GM18868 (cell line): Measurements from ENCODE around the gene IPPK.

Source experiments
- ATAC-seq: cut with Tn5 transposase; IDR thresholded peaks from one replicate; pipeline ENCODE4 v1.9.1; 2021; ENCODE audit warnings: mild to moderate bottlenecking, moderate library complexity; ENCODE audit not compliant: unreplicated experiment

Gene IPPK, protein sequence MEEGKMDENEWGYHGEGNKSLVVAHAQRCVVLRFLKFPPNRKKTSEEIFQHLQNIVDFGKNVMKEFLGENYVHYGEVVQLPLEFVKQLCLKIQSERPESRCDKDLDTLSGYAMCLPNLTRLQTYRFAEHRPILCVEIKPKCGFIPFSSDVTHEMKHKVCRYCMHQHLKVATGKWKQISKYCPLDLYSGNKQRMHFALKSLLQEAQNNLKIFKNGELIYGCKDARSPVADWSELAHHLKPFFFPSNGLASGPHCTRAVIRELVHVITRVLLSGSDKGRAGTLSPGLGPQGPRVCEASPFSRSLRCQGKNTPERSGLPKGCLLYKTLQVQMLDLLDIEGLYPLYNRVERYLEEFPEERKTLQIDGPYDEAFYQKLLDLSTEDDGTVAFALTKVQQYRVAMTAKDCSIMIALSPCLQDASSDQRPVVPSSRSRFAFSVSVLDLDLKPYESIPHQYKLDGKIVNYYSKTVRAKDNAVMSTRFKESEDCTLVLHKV

DNA sequence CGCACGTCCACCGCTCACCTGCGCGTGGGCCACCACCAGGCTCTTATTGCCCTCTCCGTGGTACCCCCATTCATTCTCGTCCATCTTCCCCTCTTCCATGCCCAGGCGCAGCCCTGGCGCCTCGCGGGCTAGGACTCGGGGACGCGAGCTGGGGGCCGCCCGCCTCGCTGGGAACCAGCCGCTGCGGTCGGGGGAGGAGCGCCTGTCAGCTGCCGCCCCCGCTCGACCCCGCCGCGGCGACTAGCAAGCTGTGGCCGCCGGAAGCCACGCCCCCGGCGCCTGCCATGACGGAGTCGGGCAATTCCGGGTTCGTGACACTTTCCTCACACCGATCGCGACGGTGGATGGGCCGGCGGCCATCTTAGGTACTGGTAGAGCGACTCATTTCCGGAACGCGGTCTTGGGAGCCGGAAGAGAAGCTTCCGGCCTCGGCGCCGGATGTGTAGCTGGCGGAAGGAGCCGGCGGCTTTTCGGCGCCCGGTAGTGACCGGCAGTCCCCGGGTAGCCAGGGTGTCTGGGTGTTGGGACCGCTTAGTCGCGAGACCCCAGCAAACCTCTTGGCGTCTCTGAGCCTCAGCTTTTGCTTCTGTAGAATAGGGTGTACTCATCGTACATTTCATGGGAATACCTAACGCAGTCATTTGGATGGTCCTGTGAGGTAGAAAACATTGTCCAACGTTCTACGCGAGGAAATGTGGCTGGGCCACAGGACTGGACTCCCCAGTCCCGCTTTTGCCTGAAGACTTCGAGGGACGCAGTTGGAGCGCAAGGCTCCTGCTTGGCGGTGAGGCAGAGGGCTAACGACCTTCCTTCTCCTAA, at the start of gene IPPK:
TSS of gene IPPK (minus strand) at position 242 of the 819 bp plus-strand sequence. CDS start at position 99, 143 bp downstream.
- peak; percentile 94 for ATAC-seq

DNA sequence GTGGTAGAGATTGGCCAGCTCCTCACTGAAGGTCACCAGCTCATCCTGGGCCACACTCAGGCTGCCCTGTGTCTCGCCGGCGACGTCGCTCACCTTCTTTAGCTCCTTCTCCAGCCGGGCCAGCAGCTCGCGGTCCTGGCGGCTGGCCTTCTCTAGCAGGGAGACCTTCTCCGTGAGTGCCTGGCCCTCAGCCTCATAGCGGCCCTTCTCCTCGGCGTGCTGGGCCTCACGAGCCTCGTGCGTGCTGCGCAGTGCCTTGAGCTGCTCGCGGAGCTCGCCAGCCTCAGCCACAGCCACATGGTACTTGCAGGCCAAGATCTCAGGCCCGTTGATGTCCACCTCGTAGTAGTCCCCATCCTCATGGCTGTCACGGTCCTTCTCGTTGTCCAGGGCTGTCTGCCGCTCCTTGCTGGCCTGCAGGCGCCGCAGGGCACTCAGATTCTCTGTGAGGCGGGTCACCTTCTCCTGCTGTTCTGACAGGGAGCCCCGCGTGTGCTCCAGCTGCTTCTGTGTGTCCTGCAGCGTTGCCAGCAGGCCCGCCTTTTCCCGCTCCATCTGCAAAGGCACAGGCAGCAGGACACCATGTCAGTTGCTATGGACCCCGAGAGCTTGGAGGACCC, 49.2 kb upstream of the IPPK start:
- ATAC-seq = no peak

DNA sequence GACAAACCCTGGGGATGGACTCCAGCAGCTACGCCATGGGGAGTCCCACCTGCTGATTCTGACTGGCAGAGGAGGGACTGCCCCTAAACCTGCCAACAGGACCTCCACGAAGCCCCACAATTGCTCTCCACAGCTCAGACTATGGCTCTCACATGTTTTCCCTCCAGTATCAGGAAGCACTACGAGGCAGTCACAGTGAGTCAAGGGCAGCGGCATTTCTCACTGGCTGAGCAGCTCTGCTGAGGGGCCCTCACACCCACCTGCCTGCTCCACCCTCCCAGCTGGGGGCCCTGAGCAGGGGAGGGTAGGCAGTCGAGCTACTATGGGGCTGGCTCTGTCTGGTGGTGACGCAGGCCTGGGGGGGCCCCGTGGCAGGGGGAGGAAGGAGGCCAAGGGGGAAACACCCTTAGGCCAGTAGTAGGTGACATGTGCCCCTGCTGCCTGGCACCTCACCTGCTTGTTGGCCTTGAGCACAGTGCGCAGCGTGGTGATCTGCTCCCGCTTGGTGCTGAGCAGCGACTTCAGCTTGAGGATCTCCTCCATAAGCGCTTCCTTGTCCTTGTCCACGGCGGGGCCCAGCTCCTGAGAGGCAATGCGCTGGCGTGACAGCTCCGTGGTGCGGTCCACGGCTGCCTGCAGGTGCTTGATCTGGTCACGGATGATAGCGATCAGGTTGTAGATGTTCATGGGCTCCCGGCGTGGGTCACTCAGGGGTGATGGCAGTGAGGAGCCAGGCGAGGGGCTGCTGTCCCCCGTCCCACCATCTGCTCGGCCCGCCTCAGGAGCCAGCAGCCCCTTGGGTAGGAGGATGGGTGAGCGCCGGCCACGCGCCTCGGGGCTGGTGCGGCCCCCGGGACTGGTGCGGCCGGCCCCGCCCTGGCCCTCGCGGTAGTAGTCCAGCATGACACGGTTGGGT, 48.4 kb upstream of the IPPK start:
- ATAC-seq = no peak

DNA sequence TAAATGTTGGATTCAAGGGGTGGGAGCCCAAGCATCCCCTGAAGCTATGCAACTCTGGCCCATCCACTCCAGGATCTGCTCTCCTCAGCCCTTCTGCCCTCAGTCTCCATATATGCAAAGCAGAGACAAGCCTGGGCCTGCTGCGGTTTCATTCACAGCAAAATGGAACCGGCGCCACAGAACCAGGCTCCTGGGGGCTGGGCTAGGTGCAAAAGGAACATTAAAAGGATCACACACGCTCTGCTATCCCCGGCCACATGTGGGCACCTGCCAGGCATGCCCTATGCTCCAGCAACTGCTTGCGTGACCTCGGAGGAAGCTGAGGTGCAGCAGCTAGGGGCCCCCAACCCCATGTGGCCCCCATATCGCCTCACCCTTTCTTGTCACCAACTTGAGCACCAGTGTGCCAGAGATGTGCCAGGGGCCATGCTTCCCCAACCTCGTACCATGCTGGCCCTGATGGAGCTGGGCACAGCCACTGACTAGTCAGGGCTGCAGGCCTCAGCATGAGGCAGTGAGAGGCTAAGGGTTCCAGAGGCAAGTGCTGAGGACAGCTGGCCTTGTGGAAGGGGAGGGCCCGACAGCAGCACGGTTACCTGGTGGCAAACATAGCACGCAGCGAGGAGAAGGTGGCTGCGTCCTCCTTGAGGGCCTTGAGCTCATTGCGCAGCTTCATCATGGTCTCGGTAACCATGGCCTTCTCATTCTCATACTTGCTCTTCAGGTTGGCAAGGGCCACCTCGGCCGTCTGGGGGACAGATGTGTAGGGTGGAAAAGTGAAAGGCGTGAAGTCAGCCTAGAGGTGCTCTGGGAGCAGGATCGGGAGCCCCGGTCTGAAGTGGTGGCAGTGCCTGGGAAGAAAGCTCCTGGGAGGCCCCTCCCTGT, 47.5 kb upstream of the IPPK start:
- ATAC-seq = peak; percentile 43

DNA sequence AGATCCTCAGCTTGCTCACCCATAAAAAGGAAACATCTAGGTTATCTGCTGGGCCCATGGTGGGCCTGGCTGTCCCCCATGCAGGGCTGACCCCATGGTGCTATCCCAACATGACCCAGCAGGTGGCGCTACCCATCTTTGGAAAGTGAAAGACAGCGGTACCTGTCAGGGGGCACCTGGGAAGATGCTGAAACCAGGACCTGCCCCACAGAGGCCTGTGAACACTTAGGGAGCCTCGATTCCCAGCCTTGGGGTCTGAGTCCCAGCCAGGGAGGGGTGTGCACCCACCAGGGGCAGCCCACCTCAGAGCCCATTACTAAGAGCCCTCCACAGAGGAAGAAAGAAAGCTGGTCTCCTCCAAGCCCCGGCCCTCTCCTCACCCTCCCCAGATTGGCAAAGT, 46.6 kb upstream of the IPPK start:
- ATAC-seq = peak; percentile 53

DNA sequence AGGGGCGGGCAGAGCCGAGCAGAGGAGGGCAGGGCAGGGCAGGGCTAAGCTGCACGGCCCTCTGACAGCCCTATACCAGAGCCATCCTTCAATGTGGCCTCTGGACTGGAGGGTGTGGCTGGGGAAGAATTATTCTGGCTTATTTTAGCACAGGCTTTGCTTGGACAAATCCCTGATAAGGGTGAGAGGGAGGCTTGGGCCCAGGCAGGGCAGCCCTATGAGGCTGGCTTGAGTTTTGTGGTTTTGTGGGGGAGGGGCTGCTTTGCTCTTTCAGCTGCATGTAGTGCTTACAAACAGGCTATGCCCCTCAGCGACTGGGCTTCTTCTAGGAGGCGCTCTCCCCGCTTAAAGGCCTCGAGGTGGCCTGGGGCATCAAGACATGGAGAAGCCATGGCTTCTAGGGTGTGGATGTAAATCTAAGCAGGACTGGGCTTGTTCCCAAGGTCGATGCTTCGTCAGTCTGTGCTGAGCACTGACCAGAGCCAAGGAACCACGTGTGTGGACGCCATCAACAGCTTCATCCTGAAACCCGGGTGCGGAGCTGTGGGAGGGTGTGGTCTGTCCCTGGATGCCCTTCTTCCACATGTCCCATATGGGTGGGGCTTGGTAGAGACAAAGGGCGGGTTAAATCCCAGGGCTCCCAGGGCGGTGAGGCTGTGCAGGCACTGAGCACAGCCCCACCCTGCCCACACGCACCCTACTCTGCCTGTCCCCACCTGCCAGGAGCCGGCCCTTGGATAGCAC, 45.7 kb upstream of the IPPK start:
- no peak for ATAC-seq

DNA sequence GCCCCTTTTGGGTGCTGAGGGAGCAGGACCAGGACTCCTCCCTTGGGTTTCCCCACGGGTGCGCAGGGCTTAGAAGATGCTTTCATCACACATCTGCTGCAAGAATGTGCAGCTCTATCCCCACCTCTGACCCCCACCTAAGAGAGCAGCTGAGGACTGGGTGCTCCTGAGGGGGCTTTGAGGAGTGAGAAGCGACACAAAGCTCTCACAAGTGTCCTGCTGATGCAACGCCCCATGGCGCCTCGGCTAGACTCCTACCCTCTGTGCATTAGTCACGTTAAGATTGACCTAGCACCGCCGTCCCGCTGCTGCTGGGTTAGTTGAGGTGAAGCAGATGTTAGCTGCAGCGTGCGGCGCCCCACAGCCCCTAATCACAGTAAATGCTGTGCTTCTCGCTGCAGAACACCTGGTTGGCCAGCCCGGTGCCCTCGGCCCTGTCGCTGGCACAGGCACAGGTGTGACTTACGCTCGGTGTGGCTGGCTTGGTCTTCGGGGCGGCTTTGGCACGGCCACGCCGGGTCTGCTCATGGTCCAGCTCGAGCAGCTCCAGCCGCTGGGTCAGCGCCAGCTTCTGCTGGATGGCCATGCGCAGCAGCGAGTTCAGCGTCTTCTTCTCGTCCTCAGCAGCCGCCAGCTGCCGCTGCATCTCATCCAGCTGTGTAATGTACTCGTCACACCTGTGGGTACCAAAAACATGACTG, 45.0 kb upstream of the IPPK start:
- ATAC-seq = no peak

DNA sequence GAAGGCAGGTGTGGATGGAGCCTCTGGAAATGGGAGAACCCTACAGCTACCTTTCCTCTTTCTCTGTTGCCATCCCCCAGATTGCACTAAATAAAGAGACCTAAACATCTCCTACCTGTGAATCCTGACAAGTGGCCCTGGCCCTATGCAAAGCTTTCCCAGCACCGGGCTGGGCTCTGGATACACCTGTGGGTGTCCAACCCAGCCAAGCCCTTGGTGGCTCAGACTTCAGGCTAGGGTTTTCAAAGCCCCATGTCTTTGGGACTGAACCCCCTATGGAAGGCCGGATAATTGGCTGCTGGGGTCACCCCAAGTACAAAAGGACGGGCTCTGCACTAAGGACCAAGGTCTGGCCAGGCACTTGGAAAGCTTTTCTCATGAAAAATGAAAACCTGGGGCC, 44.1 kb upstream of the IPPK start:
- ATAC-seq = no peak

DNA sequence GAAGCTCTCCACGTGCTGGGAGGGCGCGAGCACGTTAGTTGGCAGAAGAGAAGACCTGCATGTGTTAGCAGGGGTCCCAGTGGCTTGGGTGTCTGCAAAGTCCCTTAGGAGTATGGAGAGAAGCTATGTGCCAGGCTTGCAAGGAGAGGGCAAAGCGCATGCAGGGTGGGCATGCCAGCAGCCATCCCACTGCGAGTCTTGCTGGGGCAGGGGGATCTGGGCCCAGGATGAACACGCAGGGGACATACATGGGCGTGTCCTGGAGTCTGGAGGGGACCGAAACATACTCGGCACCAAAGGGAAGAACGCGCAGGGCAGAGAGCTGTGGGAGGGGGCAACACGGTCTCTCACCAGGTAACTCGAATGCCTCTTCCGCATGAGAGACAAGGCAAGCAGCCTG, 43.6 kb upstream of the IPPK start:
- ATAC-seq = no peak

DNA sequence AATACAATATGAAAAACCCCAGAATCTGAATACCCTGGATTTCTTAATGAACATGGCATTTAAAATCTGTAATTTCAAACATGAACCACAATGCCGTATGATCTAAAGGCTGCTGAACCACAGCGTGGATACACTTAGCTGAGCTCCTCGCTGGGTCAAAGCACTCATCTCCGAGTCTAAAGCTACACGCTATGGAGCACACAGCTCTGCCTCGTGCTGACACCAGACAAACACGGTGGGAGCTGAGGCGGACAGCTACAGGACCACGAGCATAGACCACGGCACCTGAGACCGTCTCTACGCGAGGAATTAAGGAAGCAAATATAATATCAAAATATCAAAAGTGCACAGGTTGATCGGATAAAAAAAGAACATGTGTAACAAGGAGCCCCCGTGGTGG, 42.8 kb upstream of the IPPK start:
- no peak for ATAC-seq

DNA sequence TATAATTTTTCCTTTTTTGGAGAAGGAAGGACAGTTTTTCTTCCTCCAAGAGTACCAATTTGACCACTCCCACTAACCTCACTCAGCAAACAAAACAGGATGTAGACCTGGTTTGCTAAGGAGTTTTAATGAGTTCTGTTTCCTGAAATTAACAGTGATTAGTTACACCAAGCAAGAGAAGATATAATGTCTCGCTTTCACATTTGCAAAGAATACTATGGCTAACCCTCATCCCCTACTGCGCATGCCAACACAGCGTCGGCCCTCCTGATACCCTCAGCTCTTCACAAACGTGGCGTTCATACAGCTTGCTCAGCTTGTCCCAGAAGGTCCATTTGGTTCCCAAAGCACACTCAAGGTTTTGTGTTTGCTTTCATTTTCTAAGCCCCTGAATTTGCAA, 41.9 kb upstream of the IPPK start:
- no peak for ATAC-seq

DNA sequence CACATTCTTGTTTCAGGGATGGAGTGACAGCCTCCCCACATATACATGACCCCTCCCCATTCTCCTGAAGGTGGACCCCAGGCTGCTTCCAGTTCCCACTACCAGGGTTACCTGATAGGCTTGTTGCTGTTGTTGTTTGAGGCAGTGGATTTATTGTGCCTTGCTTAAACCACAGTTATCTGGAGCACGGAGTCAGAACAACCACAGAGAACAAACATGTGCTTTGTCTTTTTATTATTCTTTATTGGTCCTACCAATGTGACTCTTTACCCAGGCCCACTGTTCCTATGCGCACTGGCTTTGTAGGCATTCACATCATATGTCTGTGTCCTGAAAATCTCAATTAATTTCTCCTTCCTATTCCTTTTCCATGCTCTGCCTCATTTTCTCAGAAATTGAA, 41.2 kb upstream of the IPPK start:
- ATAC-seq = no peak

DNA sequence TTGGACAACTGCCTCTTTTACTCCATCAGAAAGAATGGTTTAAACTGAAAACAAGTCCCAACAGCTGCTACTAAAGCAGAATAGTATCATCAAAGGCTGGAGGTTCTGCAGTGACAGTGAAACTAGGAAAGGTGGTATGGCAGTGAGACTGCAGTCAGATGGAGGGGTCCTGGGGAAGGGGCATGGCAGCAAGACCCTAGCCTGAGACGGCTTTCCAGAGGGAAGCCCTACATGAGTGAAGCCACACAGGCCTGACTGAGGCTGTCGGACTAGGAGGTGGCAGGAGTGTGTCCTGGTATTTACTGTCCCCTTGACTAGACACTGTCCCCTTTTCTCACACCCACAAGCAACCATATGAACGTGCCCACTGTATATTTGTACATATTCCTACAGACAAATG, 40.4 kb upstream of the IPPK start:
- no peak for ATAC-seq

DNA sequence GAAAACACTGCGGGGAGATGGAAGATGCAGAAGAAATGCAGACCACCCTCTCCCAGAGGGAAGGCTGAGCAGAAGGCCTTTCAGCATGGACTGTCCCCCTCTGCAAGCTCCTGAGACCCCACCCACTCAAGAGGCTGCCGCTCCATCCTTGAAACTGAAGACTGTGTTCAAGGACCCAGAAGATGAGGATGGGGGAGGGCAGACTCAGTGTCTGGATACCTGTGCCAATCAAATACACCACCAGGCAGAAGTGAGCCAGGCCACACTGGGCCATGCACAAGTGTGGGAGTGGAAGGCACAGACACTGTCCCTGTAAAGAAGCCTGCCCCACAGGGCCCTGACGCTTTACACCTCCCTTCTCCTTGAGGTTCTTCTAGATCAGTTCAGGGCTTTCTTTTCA, 40.0 kb upstream of the IPPK start:
- no peak for ATAC-seq

DNA sequence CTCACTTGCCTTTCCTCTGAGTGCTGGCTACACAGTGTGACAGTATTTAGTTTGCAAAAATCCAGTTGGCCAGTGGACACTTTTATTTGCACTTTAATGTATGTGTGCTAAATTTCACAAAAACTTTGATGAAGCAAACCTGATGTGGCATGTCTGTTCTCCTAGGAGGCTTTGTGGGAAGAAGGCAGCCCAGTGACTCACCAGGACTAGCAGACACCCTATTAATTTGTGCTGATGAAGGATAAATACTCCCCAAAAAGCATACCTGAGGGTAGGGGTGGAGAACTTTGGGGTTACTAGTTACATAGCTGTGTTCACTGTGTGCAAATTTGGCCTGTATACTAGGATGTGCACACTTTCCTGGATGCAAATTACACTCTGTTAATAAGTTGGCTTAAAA, 39.3 kb upstream of the IPPK start:
- no peak for ATAC-seq

DNA sequence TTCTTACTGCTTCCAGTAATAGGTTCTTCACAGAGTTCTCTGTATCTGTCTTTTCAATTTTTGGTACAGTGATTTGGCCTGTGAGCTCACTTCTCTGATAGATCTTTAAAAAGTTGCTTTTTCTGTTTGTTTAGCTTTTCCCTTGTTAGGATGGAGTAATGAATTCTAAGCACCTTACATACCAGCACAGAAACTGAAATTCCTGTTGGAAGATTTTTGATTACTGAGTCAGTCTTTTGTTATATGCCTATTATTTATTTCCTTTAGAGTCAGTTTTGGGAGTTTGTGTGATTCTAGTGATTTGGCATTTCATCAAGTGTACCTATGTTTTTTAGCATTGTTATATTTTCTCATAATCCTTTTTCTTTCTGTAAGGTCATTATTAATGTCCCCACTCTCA, 37.6 kb upstream of the IPPK start:
- ATAC-seq = no peak

DNA sequence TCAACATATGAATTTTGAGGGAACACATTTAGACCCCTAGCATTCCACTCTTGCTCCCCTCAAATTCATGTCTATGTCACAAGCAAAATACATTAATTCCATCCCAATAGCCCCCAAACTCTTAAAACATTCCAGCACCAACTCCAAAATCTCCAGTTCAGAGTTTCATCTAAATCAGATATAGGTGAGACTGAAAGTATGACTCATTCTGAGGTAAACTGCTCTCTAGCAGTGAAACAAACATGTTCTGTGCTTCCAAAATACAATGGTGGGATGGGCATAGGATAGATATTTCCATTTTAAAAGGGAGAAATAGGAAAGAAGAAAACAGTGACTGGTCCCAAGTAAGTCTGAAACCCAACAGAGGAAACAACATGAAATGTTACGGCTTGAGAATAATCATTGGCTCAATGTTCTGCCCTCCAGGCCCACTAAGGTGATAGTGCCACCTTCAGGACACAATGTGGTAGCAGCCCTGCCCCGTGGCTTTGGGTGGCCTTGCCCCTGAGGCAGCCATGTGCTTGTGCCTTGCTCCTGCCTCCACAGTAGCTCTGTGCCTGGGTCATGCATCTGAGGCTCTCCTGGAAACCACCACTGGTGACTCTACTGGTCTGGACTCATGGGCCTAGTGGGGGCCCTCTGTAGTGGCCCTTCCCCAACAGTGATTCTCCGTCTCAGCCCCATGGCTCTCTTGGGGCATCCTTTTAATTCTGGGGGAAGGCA, 36.4 kb upstream of the IPPK start:
- ATAC-seq = peak; percentile 80

DNA sequence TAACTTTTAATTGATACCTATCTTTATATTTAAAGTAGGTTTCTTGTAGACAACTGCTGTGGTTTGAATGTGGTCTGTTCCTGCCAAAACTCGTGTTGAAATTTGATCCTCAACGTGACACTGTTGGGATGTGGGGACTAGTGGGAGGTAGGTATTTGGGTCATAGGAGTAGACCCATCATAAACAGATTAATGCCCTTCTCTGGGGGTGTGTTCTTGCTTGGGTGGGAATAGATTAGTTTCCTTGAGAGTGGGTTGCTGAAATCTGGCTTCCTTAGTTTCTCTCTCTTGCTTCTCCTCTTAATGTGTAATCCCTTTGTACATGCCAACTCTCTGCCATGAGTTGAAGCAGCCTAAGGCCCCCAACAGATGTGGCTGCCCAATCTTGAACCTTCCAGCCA, 34.6 kb upstream of the IPPK start:
- ATAC-seq = no peak
